ENCODE data around the gene RPTOR.

RPTOR gene

GRCh38 chr17:80838311-80839025 lies 293.8 kb downstream of the RPTOR start:
- no peak for ATAC-seq
- DNase-seq (ENCODE audit: low spot score in 2 of 2), result no peak
- Mint-ChIP-seq H3K9me3 (no peaks in the 10 kb centered on the region), H3K4me3 (no peak overlapping the region), H3K36me3 (peaks cover 19% of the 10 kb centered on the region), H3K4me1 (peaks cover 10% of the 10 kb centered on the region), H3K27ac (peak overlapping the region; percentile 71)

GRCh38 chr17:80839026-80839345 lies 294.3 kb downstream of the RPTOR start:
- H3K27ac Mint-ChIP-seq, result peak overlapping the region; percentile 71
- H3K36me3 Mint-ChIP-seq, result peaks cover 17% of the 10 kb centered on the region
- DNase-seq (ENCODE audit: low spot score in 2 of 2) (no peak), ATAC-seq (no peak)
- no peaks in the 10 kb centered on the region for H3K9me3 Mint-ChIP-seq
- H3K4me3 Mint-ChIP-seq, result no peak overlapping the region
- H3K4me1 Mint-ChIP-seq, result peaks cover 9% of the 10 kb centered on the region

- Mint-ChIP-seq H3K36me3 (peaks cover 17% of the 10 kb centered on the region), H3K27ac (no peak overlapping the region), H3K4me3 (no peak overlapping the region), H3K4me1 (peaks cover 9% of the 10 kb centered on the region), H3K9me3 (no peaks in the 10 kb centered on the region)
- DNase-seq (ENCODE audit: low spot score in 2 of 2), result no peak
- no peak for ATAC-seq
Measured at GRCh38 chr17:80839511-80839941, 294.9 kb downstream of the RPTOR start.

GRCh38 chr17:80839970-80840369 lies 295.3 kb downstream of the RPTOR start:
- Mint-ChIP-seq H3K36me3 (peaks cover 15% of the 10 kb centered on the region), H3K27ac (no peak overlapping the region), H3K9me3 (no peaks in the 10 kb centered on the region), H3K4me1 (peaks cover 9% of the 10 kb centered on the region), H3K4me3 (no peak overlapping the region)
- DNase-seq (ENCODE audit: low spot score in 2 of 2), result no peak
- no peak for ATAC-seq

GRCh38 chr17:80842456-80843013 lies 297.9 kb downstream of the RPTOR start:
- Mint-ChIP-seq H3K9me3 (no peaks in the 10 kb centered on the region), H3K4me1 (peaks cover 23% of the 10 kb centered on the region), H3K27ac (peak overlapping the region; percentile 62), H3K36me3 (peaks cover 10% of the 10 kb centered on the region), H3K4me3 (no peak overlapping the region)
- no peak for DNase-seq (ENCODE audit: low spot score in 2 of 2)
- no peak for ATAC-seq

GRCh38 chr17:80843741-80844156 lies 299.1 kb downstream of the RPTOR start:
- Mint-ChIP-seq H3K36me3 (peaks cover 14% of the 10 kb centered on the region), H3K9me3 (no peaks in the 10 kb centered on the region), H3K27ac (no peak overlapping the region), H3K4me3 (no peak overlapping the region), H3K4me1 (peaks cover 35% of the 10 kb centered on the region)
- ATAC-seq, result no peak
- no peak for DNase-seq (ENCODE audit: low spot score in 2 of 2)

- H3K4me1 Mint-ChIP-seq, result peaks cover 41% of the 10 kb centered on the region
- H3K4me3 Mint-ChIP-seq, result no peak overlapping the region
- ATAC-seq (no peak), DNase-seq (ENCODE audit: low spot score in 2 of 2) (no peak)
- peaks cover 14% of the 10 kb centered on the region for H3K36me3 Mint-ChIP-seq
- H3K9me3 Mint-ChIP-seq, result no peaks in the 10 kb centered on the region
- no peak overlapping the region for H3K27ac Mint-ChIP-seq
Measured at GRCh38 chr17:80844418-80844990, 299.9 kb downstream of the RPTOR start.

GRCh38 chr17:80845069-80845862 lies 300.6 kb downstream of the RPTOR start:
- DNase-seq (ENCODE audit: low spot score in 2 of 2), result no peak
- H3K27ac Mint-ChIP-seq, result peak overlapping the region; percentile 86
- H3K9me3 Mint-ChIP-seq, result no peaks in the 10 kb centered on the region
- peaks cover 41% of the 10 kb centered on the region for H3K4me1 Mint-ChIP-seq
- no peak for ATAC-seq
- H3K4me3 Mint-ChIP-seq, result no peak overlapping the region
- peaks cover 14% of the 10 kb centered on the region for H3K36me3 Mint-ChIP-seq

- H3K9me3 Mint-ChIP-seq, result no peaks in the 10 kb centered on the region
- DNase-seq (ENCODE audit: low spot score in 2 of 2) (no peak), ATAC-seq (no peak)
- peak overlapping the region; percentile 86 for H3K27ac Mint-ChIP-seq
- no peak overlapping the region for H3K4me3 Mint-ChIP-seq
- peaks cover 14% of the 10 kb centered on the region for H3K36me3 Mint-ChIP-seq
- peaks cover 41% of the 10 kb centered on the region for H3K4me1 Mint-ChIP-seq
Measured at GRCh38 chr17:80845863-80846671, 301.4 kb downstream of the RPTOR start.

- Mint-ChIP-seq H3K9me3 (no peaks in the 10 kb centered on the region), H3K4me1 (peaks cover 41% of the 10 kb centered on the region), H3K27ac (peak overlapping the region; percentile 86), H3K36me3 (peaks cover 14% of the 10 kb centered on the region), H3K4me3 (peak overlapping the region; percentile 50)
- ATAC-seq (peak; percentile 4), DNase-seq (ENCODE audit: low spot score in 2 of 2) (no peak)
Measured at GRCh38 chr17:80846932-80847331, 302.3 kb downstream of the RPTOR start.

- Mint-ChIP-seq H3K9me3 (no peaks in the 10 kb centered on the region), H3K27ac (peak overlapping the region; percentile 86), H3K4me1 (peaks cover 41% of the 10 kb centered on the region), H3K36me3 (peaks cover 14% of the 10 kb centered on the region), H3K4me3 (peak overlapping the region; percentile 50)
- DNase-seq (ENCODE audit: low spot score in 2 of 2) (peak; percentile 52 to 79), ATAC-seq (peak; percentile 87)
Measured at GRCh38 chr17:80847496-80848230, 303.0 kb downstream of the RPTOR start.

GRCh38 chr17:80848449-80849102 lies 303.9 kb downstream of the RPTOR start:
- no peak for DNase-seq (ENCODE audit: low spot score in 2 of 2)
- Mint-ChIP-seq H3K27ac (peak overlapping the region; percentile 86), H3K4me3 (peak overlapping the region; percentile 50), H3K4me1 (peaks cover 41% of the 10 kb centered on the region), H3K36me3 (peaks cover 14% of the 10 kb centered on the region), H3K9me3 (no peaks in the 10 kb centered on the region)
- no peak for ATAC-seq

- peaks cover 14% of the 10 kb centered on the region for H3K36me3 Mint-ChIP-seq
- ATAC-seq (no peak), DNase-seq (ENCODE audit: low spot score in 2 of 2) (no peak)
- H3K4me1 Mint-ChIP-seq, result peaks cover 41% of the 10 kb centered on the region
- peak overlapping the region; percentile 86 for H3K27ac Mint-ChIP-seq
- H3K4me3 Mint-ChIP-seq, result no peak overlapping the region
- H3K9me3 Mint-ChIP-seq, result no peaks in the 10 kb centered on the region
Measured at GRCh38 chr17:80849119-80849518, 304.5 kb downstream of the RPTOR start.

GRCh38 chr17:80850109-80850508 lies 305.5 kb downstream of the RPTOR start:
- Mint-ChIP-seq H3K9me3 (no peaks in the 10 kb centered on the region), H3K4me3 (no peak overlapping the region), H3K27ac (peak overlapping the region; percentile 86), H3K36me3 (peaks cover 14% of the 10 kb centered on the region), H3K4me1 (peaks cover 41% of the 10 kb centered on the region)
- DNase-seq (ENCODE audit: low spot score in 2 of 2), result no peak
- ATAC-seq, result no peak

All from stimulated activated effector memory CD8-positive, alpha-beta T cell treated with anti-CD3 and anti-CD28 coated beads, Interleukin-12 subunit alpha, Interleukin-12 subunit beta, amount 100 ng/mL, for 72 hours (primary cell).